Spleen (tissue), 11 donors: ENCODE measurements around the gene SLC18A3. TPM values are rescaled to one million over a fixed set of nuclear protein-coding genes. Genes with fewer than 3 reads are reported as not detected.

Experiments
- DNase-seq: peaks from one replicate; pipeline ENCODE4 v3.0.0-alpha.2; 2020
- H3K27ac ChIP-seq, 8 donors: fragments of 200-600 bp; sonication (generic) in 7 of 8; 1 replicate in 4 of 8; 2 replicates in 4 of 8; pipeline versions ENCODE4 v1.5.0 to v1.8.0; 2016 to 2021; ENCODE audit warnings: inconsistent platforms in 4 of 8, mild to moderate bottlenecking in 4 of 8, moderate library complexity in 1 of 8
- H3K27me3 ChIP-seq, 7 donors: fragments of 200-600 bp; sonication (generic) in 6 of 7; replicated peaks in 1 of 7; 1 replicate in 4 of 7; 2 replicates in 3 of 7; pipeline versions ENCODE4 v1.5.0 to v1.8.0; 2016 to 2021; ENCODE audit warnings: inconsistent platforms in 3 of 7, mild to moderate bottlenecking in 1 of 7
- H3K36me3 ChIP-seq, 6 donors: fragments of 200-600 bp; sonication (generic) in 5 of 6; 1 replicate in 4 of 6; 2 replicates in 2 of 6; pipeline versions ENCODE4 v1.5.0 to v1.8.0; 2016 to 2021; ENCODE audit warnings: inconsistent platforms in 2 of 6
- H3K4me1 ChIP-seq, 6 donors: fragments of 200-600 bp; sonication (generic) in 5 of 6; 1 replicate in 3 of 6; 2 replicates in 3 of 6; pipeline versions ENCODE4 v1.5.0 to v1.8.0; 2016 to 2021; ENCODE audit warnings: inconsistent platforms in 3 of 6
- H3K4me3 ChIP-seq, 8 donors: fragments of 200-600 bp; sonication (generic) in 7 of 8; 1 replicate in 4 of 8; 2 replicates in 4 of 8; pipeline versions ENCODE4 v1.5.0 to v1.8.0; 2016 to 2021; ENCODE audit warnings: inconsistent platforms in 4 of 8, mild to moderate bottlenecking in 4 of 8, moderate library complexity in 2 of 8
- H3K9me3 ChIP-seq, 8 donors: fragments of 200-600 bp; sonication (generic) in 7 of 8; 1 replicate in 4 of 8; 2 replicates in 4 of 8; pipeline versions ENCODE4 v1.5.0 to v1.8.0; 2016 to 2021; ENCODE audit warnings: inconsistent platforms in 4 of 8
- POLR2A ChIP-seq, 3 donors: fragments of 450-650 bp; IDR thresholded peaks; one replicate each; pipeline ENCODE4 v1.5.1; 2017; ENCODE audit warnings: antibody characterized with exemption in 3 of 3, mild to moderate bottlenecking in 1 of 3
- POLR2AphosphoS5 ChIP-seq, 3 donors: sonication (generic); formaldehyde crosslinking; IDR thresholded peaks; one replicate each; pipeline ENCODE4 v1.5.1; 2017; ENCODE audit warnings: antibody characterized with exemption in 3 of 3
- WGBS, 5 donors: extraction: QIAGEN DNeasy Blood & Tissue Kit in 3 of 5; methylation state at CpG; one replicate each; pipeline versions ENCODE4 v1.1.5 to v1.1.7; 2013 to 2018; 5-methylcytosine and 5-hydroxymethylcytosine counted together
- intact Hi-C: fragments of 100-400 bp; cut with DNase I; formaldehyde crosslinking; loops from one replicate; pipeline ENCODE4 v1.15.0; 2023; ENCODE audit warnings: low total_unique reads
- polyA plus RNA-seq, 3 donors: library from polyadenylated mRNA; stranded (reverse); fragments of 200-250 nt; gene quantifications; one replicate each; pipeline ENCODE4 v1.2.1, GENCODE V29; 2013
- total RNA-seq, 7 donors: library from RNA; depleted of rRNA in 3 of 7; stranded (reverse); fragments of >200 nt in 3 of 7; fragmentation: NEBNext Ultra II Directional in 4 of 7; extraction: Animal tissue kit (Norgen Biotek cat#: 25700) in 4 of 7; gene quantifications; one replicate each; pipeline versions ENCODE4 v1.1.0 to v1.2.1, GENCODE V29; 2016 to 2021
- TF ChIP-seq, protein P1 (sequence below), 11 experiments: fragments of 200-600 bp in 7 of 11; fragments of 450-650 bp in 4 of 11; sonication (generic) in 4 of 11; IDR thresholded peaks in 8 of 11; conservative IDR thresholded peaks in 3 of 11; 1 replicate in 7 of 11; 2 replicates in 4 of 11; pipeline versions ENCODE4 v1.4.0 to v1.8.0; 2016 to 2021; ENCODE audit warnings: antibody characterized with exemption in 11 of 11, inconsistent platforms in 4 of 11, mild to moderate bottlenecking in 1 of 11
- donor health status: healthy with polysubstance abuse.
- donor health status: DM: no; HTN: no; CAD: no; lungs with moderate emphysema.
- donor health status: DM: no; HTN: no; CAD: no.
- donor health status: Bipolar disorder and iron deficiency.
- donor health status: healthy.
- donor health status: DM: no; HTN: no; CAD: no.
- donor health status: DM: yes; HTN: yes; CAD: no.

Gene SLC18A3
- total and polyA plus RNA-seq, 10 donors = not detected

DNA sequence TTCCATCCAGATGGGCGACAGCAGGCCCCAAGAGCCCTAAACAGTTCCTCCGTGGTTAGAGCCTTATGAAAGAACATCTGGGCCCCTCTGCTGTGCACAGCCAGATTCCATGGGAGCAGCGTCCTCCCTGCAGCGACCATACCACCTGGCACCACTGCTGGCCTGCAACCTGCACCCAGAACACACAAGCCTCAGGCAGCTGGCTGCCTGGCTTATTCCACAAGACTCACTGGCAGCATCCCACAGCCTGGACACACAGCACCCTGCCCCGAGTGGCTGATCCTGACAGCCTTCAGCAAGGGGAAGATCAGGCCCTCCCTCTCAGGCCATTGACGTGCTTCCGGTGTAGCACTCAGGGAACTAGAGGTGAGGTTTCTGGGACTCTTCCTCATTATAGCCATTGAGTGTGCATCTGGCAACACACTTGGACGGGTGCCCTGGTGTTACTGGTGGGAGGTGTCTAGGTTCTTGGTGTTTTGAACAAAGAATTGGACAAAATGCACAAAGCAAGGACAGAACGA lies 37.5 kb upstream of the SLC18A3 start:
- Histone ChIP-seq H3K4me1 (no peaks in the 10 kb centered on the region), H3K27ac (no peak overlapping the region), H3K4me3 (peak overlapping the region in 2 of 8 donors; percentile 10 to 34), H3K9me3 (peaks cover 0 to 5% (median 0%) of the 10 kb centered on the region in 8 donors), H3K27me3 (peaks cover 0 to 8% (median 0%) of the 10 kb centered on the region in 7 donors), H3K36me3 (no peaks in the 10 kb centered on the region)
- TF ChIP-seq POLR2A (IDR thresholded peaks at IDR 0.05) = no peak
- WGBS, 5 donors = 65 to 79% (median 74%) methylated on average over 4 to 9 of the region's 9 CpGs
- no peak for DNase-seq
- intact Hi-C loops = no loop called here

DNA sequence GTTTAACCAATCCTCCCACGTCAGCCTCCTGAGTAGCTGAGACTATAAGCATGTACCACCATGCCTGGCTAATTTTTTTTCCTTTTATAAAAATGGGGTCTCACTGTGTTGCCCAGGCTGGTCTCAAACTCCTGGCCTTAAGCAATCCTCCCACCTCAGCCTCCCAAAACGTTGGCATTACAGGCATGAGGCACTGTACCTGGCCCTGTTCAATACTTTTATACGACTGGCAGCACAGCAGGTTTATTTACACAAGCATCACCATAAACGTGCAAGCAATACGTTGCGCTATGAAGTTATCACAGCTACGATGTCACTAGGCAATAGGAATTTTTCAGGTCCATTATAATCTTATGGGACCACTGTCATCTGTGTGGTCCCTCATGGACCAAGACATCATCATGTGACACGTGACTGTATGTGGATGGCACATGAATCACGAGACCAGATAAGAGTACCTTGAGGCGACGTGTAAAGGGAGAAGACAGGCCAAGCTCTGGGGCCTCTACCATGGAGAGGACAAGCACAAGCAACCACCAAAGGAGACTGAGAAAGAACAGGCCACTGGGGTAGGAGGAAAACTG lies 34.5 kb upstream of the SLC18A3 start:
- WGBS, 5 donors = 83 to 86% (median 85%) methylated on average over 11 of the region's 11 CpGs
- intact Hi-C loops = no loop called here
- Histone ChIP-seq H3K4me3 (no peak overlapping the region), H3K27me3 (peaks cover 0 to 8% (median 0%) of the 10 kb centered on the region in 7 donors), H3K27ac (no peak overlapping the region), H3K4me1 (no peaks in the 10 kb centered on the region), H3K9me3 (no peaks in the 10 kb centered on the region), H3K36me3 (no peaks in the 10 kb centered on the region)
- DNase-seq = no peak
- TF ChIP-seq POLR2AphosphoS5 (IDR thresholded peaks at IDR 0.05) (no peak), POLR2A (IDR thresholded peaks at IDR 0.05) (no peak)
- TF ChIP-seq, protein P1, sequence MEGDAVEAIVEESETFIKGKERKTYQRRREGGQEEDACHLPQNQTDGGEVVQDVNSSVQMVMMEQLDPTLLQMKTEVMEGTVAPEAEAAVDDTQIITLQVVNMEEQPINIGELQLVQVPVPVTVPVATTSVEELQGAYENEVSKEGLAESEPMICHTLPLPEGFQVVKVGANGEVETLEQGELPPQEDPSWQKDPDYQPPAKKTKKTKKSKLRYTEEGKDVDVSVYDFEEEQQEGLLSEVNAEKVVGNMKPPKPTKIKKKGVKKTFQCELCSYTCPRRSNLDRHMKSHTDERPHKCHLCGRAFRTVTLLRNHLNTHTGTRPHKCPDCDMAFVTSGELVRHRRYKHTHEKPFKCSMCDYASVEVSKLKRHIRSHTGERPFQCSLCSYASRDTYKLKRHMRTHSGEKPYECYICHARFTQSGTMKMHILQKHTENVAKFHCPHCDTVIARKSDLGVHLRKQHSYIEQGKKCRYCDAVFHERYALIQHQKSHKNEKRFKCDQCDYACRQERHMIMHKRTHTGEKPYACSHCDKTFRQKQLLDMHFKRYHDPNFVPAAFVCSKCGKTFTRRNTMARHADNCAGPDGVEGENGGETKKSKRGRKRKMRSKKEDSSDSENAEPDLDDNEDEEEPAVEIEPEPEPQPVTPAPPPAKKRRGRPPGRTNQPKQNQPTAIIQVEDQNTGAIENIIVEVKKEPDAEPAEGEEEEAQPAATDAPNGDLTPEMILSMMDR (IDR thresholded peaks at IDR 0.05 in 8 of 11, conservative IDR thresholded peaks at IDR 0.05 in 3 of 11) = no peak

DNA sequence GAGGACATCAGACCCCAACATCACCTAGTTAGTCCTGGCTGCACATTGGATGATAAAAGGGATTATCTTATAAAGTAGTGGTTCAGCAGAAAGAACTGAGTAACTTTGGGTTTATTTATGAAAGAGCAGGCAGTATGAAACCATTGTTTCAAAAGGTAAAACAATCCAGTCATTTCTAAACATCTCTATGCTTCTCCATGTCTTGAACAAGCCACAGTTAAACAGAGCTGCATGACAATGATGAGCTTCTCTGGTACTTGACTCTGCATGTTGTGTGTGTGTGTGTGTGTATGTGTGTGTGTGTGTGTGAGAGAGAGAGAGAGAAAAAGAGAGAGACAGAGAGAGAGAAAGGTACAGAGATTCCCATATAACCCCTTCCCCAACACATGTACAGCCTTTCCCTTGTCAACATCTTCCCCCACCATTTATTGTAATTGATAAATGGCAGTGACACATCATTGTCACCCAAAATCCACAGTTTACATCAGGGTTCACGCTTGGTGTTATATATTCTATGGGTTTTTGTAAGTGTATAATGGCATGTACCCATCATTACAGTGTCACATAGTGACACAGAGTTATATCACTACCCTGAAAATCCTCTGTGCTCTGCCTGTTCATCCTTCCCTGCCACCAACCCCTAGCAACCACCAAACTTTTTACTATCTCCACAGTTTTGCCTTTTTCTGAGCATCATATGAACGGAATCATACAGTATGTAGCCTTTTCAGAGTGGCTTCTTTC lies 32.8 kb upstream of the SLC18A3 start:
- Histone ChIP-seq H3K4me3 (no peak overlapping the region), H3K4me1 (no peaks in the 10 kb centered on the region), H3K27me3 (no peaks in the 10 kb centered on the region), H3K27ac (no peak overlapping the region), H3K36me3 (no peaks in the 10 kb centered on the region), H3K9me3 (no peaks in the 10 kb centered on the region)
- intact Hi-C loops = no loop called here
- DNase-seq = no peak
- 79 to 90% (median 81%) methylated on average over 2 of the region's 2 CpGs for WGBS, 5 donors
- TF ChIP-seq POLR2A (IDR thresholded peaks at IDR 0.05) (no peak), POLR2AphosphoS5 (IDR thresholded peaks at IDR 0.05) (no peak)

DNA sequence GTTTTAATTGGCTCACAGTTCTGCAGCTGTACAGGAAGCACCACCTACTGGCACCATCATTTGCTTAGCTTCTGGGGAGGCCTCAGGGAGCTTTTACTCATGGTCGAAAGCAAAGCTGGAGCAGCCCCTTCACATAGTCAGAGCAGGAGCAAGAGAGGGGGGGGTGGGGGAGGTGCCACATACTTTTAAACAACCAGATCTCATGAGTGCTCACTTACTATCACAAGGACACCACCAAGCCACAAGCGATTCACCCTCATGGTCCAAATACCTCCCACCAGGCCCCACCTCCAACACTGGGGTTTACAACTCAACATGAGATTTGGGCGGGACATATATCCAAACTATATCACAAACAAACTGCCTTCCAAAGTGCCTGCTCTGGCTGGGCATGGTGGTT lies 31.7 kb upstream of the SLC18A3 start:
- no peak for TF ChIP-seq POLR2AphosphoS5 (IDR thresholded peaks at IDR 0.05)
- TF ChIP-seq POLR2A (IDR thresholded peaks at IDR 0.05) = no peak
- TF ChIP-seq, protein P1 (IDR thresholded peaks at IDR 0.05 in 8 of 11, conservative IDR thresholded peaks at IDR 0.05 in 3 of 11) = no peak
- H3K9me3 ChIP-seq = no peaks in the 10 kb centered on the region
- H3K27me3 ChIP-seq = no peaks in the 10 kb centered on the region
- H3K27ac ChIP-seq = no peak overlapping the region
- H3K4me1 ChIP-seq = no peaks in the 10 kb centered on the region
- DNase-seq = no peak
- intact Hi-C loops = no loop called here
- WGBS, 5 donors = 85 to 95% (median 91%) methylated on average over 3 of the region's 3 CpGs
- H3K4me3 ChIP-seq = no peak overlapping the region
- no peaks in the 10 kb centered on the region for H3K36me3 ChIP-seq

- intact Hi-C loops = no loop called here
- Histone ChIP-seq H3K27ac (no peak overlapping the region), H3K4me3 (no peak overlapping the region), H3K27me3 (no peaks in the 10 kb centered on the region), H3K9me3 (no peaks in the 10 kb centered on the region), H3K4me1 (no peaks in the 10 kb centered on the region), H3K36me3 (no peaks in the 10 kb centered on the region)
- TF ChIP-seq POLR2A (IDR thresholded peaks at IDR 0.05) = no peak
- TF ChIP-seq, protein P1 (IDR thresholded peaks at IDR 0.05 in 8 of 11, conservative IDR thresholded peaks at IDR 0.05 in 3 of 11) = no peak
- TF ChIP-seq POLR2AphosphoS5 (IDR thresholded peaks at IDR 0.05) = no peak
- 52 to 67% (median 64%) methylated on average over 2 of the region's 2 CpGs for WGBS, 5 donors
- no peak for DNase-seq
These were observed 30.5 kb upstream of the SLC18A3 start for GRCh38 chr10:49579621-49580020.
